ENCODE measurements around the gene SLC2A13. TPM values are rescaled to one million over a fixed set of nuclear protein-coding genes. Genes with fewer than 3 reads are reported as not detected.
"Not testable (repeated sequence)": the region's sequence is repeated elsewhere in the genome, so short reads cannot be mapped to it uniquely, and the experiment has no call there.

The SLC2A13 gene
- polyA plus RNA-seq, 1 donor: 12.5 TPM

GRCh38 chr12:39930101-39930500 lies 175.8 kb downstream of the SLC2A13 start:
- DNase-seq: no peak

DNA sequence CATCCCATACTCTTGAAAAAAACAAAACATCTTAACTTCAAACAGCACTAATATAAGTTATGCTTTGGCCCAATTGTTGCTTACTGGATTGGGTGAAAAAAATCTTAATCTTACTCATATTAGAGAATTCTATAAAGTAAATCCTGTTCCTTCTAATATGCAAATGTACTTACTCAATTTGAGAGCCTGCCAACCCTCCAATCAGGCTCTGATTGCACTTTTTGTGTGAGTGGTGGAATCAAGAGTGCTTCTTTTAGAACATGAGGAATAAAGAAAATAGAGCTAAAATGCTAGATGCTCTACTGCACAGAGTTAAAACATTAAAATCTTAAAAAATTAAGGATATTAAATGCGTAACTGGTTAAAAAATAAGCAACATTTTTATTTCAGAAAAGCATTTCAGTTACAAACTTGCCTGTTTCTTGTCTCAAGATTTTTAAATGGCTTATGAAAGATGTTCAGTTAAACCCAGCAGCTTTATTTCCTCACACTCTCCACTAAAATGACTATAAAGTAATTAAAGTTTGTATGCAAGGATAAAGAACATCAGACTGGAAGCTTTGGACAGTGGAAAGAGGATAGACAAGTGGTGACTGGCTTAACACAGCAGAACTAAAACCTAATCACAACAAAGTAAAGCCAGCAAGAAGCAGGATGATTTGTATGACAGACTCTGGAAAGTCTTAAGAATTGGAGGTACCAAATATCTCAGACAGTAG lies 177.5 kb downstream of the SLC2A13 start:
- no peak for DNase-seq

DNA sequence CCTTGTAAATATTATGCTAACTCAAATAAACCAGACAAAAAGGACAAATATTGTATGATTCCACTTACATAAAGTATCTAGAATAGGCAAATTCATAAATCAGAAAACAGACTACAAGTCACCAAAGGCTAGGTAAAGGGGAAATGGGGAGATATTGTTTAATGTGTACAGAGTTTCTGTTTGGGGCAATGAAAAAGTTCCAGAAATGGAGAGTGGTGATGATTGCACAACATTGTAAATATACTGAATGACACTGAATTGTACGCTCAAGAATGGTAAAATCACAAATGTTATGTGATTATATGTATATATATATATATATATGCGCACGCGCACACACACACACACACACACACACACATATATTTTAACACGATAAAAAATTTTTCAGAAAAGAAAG lies 182.5 kb downstream of the SLC2A13 start:
- DNase-seq: no peak

DNA sequence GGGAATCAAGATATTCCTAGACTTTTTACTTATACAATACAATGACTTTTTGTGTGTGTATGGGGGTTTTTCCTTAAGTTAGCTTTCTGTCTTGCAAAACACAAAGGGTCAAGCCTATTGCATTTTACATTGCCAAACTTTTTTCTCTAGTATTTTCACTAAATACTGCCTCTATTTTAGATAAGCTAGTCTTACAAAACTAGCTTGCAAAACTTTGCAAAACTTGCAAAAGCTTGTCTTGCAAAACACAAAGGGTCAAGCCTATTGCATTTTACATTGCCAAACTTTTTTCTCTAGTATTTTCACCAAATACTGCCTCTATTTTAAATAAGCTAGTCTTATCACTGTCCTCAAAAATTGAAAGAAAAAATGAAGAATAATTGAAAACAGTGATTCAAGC lies 183.3 kb downstream of the SLC2A13 start:
- not testable (repeated sequence) for DNase-seq

GRCh38 chr12:39920647-39921046 lies 185.2 kb downstream of the SLC2A13 start:
- no peak for DNase-seq

- no peak for DNase-seq
These were observed 185.7 kb downstream of the SLC2A13 start for GRCh38 chr12:39920222-39920621.

- no peak for DNase-seq
These were observed 186.1 kb downstream of the SLC2A13 start for GRCh38 chr12:39919790-39920189.

DNA sequence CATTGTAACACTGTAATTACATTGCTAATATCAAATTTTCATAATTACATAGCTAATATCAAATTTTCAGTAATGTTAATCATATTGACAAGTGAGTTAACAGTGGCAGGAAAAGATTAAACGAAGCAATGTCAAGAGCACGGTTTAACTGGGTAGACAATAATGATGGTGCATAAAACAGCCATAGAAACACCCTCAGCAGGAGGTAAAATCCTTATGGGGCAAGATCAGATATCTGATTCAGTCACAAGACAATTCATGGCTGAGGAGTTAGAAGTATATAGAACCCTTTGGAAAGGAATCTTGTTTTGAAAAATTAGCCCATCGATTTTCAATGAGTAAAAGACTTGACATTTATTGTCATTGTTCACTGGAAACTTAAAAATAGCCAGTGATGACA lies 190.6 kb downstream of the SLC2A13 start:
- no peak for DNase-seq

DNA sequence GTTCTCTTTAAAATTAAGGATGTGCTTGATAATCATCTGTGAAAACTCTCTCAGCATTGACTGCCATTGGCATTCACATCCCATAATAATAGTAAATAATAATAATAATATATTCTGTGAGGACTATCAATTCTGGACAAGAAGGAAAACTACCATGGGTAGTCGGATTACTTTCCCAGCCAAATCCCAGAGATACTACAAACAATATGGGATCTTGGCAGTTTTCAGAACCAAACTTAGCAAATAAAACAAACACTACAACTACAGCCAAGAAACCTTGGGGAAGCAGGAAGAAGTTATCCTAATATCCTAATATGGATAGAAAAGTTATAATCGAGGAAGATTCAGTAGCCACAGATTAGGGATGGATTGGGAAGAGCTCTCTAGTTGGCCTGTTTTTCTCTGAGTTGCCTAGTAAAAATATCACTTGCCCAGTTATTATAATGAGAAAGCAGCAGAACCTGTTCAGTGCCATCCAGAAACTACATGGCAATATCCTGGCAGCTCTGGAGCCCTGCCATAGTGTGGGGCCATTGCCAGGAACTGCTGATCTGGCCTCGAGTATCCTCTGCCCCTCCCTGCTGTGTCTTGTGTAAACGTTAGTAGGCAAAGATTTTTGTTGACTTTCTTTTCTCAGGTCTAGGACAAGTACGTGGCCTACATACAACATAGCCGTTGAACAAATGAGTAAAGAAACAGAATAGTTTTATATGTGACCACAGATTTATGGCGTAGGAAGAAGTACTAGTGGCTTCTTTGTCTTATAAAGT lies 193.5 kb downstream of the SLC2A13 start:
- no peak for DNase-seq

DNA sequence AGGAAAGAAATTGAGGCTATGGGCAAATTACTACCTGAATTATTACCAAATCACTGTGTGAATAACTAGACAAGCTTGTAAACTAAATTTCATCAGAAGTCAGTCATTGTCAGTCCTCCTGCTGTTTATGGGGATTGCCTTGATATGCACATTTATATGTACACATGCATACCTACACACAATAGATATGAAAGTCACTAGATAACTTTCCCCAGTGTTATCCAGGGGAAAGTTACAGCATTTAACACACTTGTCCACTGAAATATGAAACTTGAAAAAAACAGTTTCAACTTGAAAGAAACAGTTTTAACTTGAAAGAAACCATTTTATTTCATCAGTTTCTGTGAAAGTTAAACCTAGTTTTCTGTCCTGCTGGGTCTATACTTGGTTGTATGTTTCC lies 199.6 kb downstream of the SLC2A13 start:
- no peak for DNase-seq

DNA sequence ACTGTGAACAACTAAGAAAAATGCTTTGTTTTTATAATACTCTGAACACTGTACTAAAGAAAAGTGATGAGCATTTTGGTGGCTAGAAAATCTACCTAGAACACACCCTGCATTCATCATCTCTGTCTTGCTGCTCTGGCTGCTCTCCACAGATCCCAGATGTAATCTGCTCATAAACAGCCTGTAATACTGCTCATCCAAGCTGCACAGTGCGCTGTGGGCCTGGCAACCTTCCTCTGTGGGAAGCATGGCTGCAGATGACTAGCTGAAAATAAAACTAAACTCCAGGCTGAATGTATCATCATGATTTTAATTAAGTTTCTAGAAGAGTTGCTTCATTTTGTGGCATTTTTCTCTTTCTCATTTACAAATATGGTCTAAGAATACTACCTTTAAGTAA lies 200.7 kb downstream of the SLC2A13 start:
- DNase-seq: no peak

- DNase-seq: no peak
These were observed 203.1 kb downstream of the SLC2A13 start for GRCh38 chr12:39902821-39903220.

GRCh38 chr12:39897315-39897714 lies 208.6 kb downstream of the SLC2A13 start:
- DNase-seq: no peak

GRCh38 chr12:39893388-39893787 lies 212.5 kb downstream of the SLC2A13 start:
- DNase-seq: not testable (repeated sequence)

DNA sequence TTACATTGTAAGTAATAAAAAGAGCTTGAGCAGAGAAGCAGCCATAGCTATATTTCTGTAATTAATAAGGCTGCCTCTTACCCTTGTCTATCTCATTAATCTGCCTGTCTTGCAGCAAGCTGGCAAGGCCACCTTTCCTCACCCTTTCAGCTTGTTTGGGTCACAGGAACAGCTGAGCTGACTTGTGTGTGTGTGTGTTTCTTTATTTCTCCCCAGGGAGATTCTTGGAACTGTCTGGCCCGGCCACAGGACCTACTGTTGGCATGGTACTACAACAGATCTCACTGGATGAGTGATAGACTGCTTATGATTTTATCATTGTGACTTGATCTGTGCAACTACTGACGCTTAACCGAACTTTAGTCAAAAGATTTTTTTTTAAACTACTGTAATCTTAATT lies 213.7 kb downstream of the SLC2A13 start:
- DNase-seq: no peak

GRCh38 chr12:39887856-39888255 lies 218.0 kb downstream of the SLC2A13 start:
- no peak for DNase-seq

- DNase-seq: no peak
These were observed 219.8 kb downstream of the SLC2A13 start for GRCh38 chr12:39886106-39886505.

- DNase-seq: no peak
These were observed 221.2 kb downstream of the SLC2A13 start for GRCh38 chr12:39884616-39885125.

DNA sequence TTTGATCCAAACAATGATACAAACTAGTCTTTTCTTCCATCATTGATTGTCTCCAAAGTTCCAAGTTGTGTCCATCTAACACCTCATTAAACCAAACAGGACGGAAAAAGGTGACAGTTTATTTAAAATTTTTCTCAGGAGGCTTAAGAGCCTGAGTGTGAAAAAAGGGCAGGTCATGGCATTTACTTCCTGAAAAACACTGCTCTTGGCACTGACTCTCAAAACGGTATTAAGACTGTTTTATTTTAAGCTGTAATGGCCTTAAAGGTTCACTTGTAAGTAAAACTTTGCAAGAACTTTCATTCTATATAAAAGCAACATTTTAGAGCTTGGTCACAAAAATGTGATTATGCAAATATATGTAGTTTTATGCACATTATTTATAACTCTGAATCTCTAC lies 222.5 kb downstream of the SLC2A13 start:
- DNase-seq: no peak

GRCh38 chr12:39878753-39879152 lies 227.1 kb downstream of the SLC2A13 start:
- DNase-seq: no peak

DNA sequence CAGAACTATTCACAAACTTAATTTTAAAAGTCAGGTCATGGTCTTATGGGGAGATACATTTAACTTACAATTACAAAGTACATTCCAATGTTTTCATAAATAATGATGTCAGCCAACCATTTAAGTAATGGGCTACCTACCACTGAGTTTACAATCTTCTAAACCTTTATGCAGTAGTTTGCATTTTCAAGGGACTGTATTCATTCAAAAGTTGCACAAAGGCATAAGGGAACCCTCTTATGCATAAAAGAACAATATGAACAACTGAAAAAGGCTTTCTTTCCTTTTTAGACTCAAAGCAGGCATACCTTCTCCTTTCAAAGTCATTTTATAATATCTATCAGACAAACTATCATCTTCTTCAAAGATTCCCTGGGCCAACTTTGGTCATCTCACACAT lies 230.2 kb downstream of the SLC2A13 start:
- DNase-seq: no peak

DNA sequence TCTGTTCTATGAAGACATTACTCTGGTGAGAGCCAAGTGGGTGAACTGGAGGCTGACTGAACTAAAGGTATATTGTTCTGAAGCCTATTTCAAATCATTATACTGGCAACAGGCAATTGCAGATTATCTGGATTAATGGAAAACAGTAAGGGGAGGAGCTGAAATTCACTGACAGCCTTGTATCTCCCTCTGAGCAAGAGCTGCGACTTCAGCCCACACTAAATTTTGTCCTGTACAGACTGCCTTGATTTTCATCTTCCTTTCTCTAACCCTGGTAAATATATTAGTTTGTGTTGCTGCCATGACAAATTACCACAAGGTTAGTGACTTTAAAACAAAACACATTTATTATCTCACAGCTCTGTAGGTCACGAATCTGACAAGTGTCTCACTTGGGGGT lies 231.1 kb downstream of the SLC2A13 start:
- DNase-seq: no peak

DNA sequence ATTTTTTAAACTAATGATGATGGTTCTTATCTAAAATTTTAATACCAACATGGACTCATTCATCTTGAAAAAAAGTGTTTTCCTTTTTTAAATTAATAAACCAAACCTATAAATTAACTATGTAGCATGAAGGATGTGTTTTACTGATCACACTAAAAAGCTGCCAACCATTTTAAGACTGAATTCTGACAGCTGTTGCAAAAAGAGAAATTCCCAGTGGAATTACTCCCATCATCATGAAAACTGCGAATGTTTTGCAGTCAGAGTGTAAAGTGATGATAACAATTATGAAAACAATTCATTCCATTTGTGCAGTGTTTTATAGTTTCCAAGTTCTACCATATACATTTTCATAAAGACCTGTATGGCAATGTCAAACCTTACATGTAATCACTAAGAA lies 232.8 kb downstream of the SLC2A13 start:
- DNase-seq: no peak

GRCh38 chr12:39872425-39872824 lies 233.5 kb downstream of the SLC2A13 start:
- no peak for DNase-seq
